AG10803 (cell line): ENCODE data around the gene SREK1IP1.

Experiments
- DNase-seq: peaks from one replicate; pipeline ENCODE4 v3.0.0; 2010; ENCODE audit warnings: low read depth
- H3K4me3 ChIP-seq: 2 replicates; pipeline ENCODE4 v1.5.1; 2011; ENCODE audit warnings: mild to moderate bottlenecking, low read length, control low read depth
- CTCF ChIP-seq: conservative IDR thresholded peaks from 2 replicates; pipeline ENCODE4 v1.5.1; 2011; ENCODE audit warnings: mild to moderate bottlenecking, low read length, control low read depth, inconsistent platforms

Gene SREK1IP1

GRCh38 chr5:64685866-64686265, 82.6 kb downstream of the SREK1IP1 start:
- no peak for TF ChIP-seq CTCF
- DNase-seq: no peak

GRCh38 chr5:64682608-64683007, 85.9 kb downstream of the SREK1IP1 start:
- DNase-seq: no peak
- no peak for TF ChIP-seq CTCF

More at GRCh38 chr5:64685866-64686265, 82.6 kb downstream of the SREK1IP1 start:
- no peak overlapping the region for H3K4me3 ChIP-seq

GRCh38 chr5:64680289-64680688, 88.2 kb downstream of the SREK1IP1 start:
- TF ChIP-seq CTCF: 0 out of 2 replicates have a peak, but pooled peaks have one; percentile 3
- no peak overlapping the region for H3K4me3 ChIP-seq
- DNase-seq: no peak

More at GRCh38 chr5:64682608-64683007, 85.9 kb downstream of the SREK1IP1 start:
- no peak overlapping the region for H3K4me3 ChIP-seq

GRCh38 chr5:64678374-64678773, 90.1 kb downstream of the SREK1IP1 start:
- DNase-seq: no peak
- no peak for TF ChIP-seq CTCF
- no peak overlapping the region for H3K4me3 ChIP-seq

- H3K4me3 ChIP-seq: no peak overlapping the region
- TF ChIP-seq CTCF: no peak
- DNase-seq: no peak
These were observed 96.8 kb downstream of the SREK1IP1 start for GRCh38 chr5:64671678-64672077.

- no peak overlapping the region for H3K4me3 ChIP-seq
- no peak for TF ChIP-seq CTCF
- DNase-seq: no peak
These were observed 98.2 kb downstream of the SREK1IP1 start for GRCh38 chr5:64670277-64670676.
